H1 (cell line): ENCODE data around the gene CDH1. TPM values are rescaled to one million over a fixed set of nuclear protein-coding genes. Genes with fewer than 3 reads are reported as not detected.

Experiments
- CTCF ChIA-PET: fragments of 300-600 bp; sonication (Branson Sonifier 250); formaldehyde crosslinking; loops from one replicate; lab custom pipeline; 2021; ENCODE audit not compliant: partially characterized antibody; lab: Charles Lee
- POLR2A ChIA-PET: fragments of 300-600 bp; sonication (Branson Sonifier 250); formaldehyde crosslinking; loops from one replicate; lab custom pipeline; 2021; ENCODE audit warnings: inconsistent platforms; ENCODE audit not compliant: partially characterized antibody; lab: Charles Lee
- DNase-seq, 2 experiments: peaks; one replicate each; pipeline versions ENCODE4 v3.0.0 to v3.0.0-alpha.2; 2010 to 2022; ENCODE audit warnings: low spot score in 2 of 2, low read depth in 1 of 2, mixed read lengths in 1 of 2
- FAIRE-seq: peaks from 2 replicates; lab custom pipeline; 2011; peaks lifted over from hg19 to GRCh38; lab: Jason Lieb, UNC
- H2AFZ ChIP-seq: 2 replicates; pipeline ENCODE4 v1.8.1; 2012; ENCODE audit warnings: low read length, inconsistent platforms
- H2AK5ac ChIP-seq: 2 replicates; pipeline ENCODE4 v1.6.1; 2013; ENCODE audit warnings: low read depth, low read length
- H2BK120ac ChIP-seq: replicated peaks from 2 replicates; pipeline ENCODE3; 2013; ENCODE audit warnings: low read depth, low read length, inconsistent platforms
- H2BK12ac ChIP-seq: 2 replicates; pipeline ENCODE4 v1.6.1; 2013; ENCODE audit warnings: low read depth, low read length
- H2BK15ac ChIP-seq: 2 replicates; pipeline ENCODE4 v1.6.1; 2013; ENCODE audit warnings: low read length
- H2BK20ac ChIP-seq: 2 replicates; pipeline ENCODE4 v1.6.1; 2013; ENCODE audit warnings: low read length
- H2BK5ac ChIP-seq: 2 replicates; pipeline ENCODE4 v1.6.1; 2013; ENCODE audit warnings: low read depth, low read length
- H3K14ac ChIP-seq: 2 replicates; pipeline ENCODE4 v1.6.1; 2013; ENCODE audit warnings: inconsistent platforms; ENCODE audit not compliant: insufficient read length
- H3K18ac ChIP-seq: 2 replicates; pipeline ENCODE4 v1.6.1; 2013; ENCODE audit warnings: low read length; ENCODE audit errors: extremely low read depth
- H3K23ac ChIP-seq: 2 replicates; pipeline ENCODE4 v1.6.1; 2013; ENCODE audit warnings: inconsistent platforms; ENCODE audit not compliant: insufficient read length
- H3K23me2 ChIP-seq: 2 replicates; pipeline ENCODE4 v1.6.1; 2013; ENCODE audit warnings: low read depth, low read length
- H3K27ac ChIP-seq: 2 replicates; pipeline ENCODE4 v1.6.1; 2011; ENCODE audit warnings: low read depth, low read length, inconsistent platforms
- H3K27me3 ChIP-seq, 4 experiments: replicated peaks in 1 of 4; 1 replicate in 1 of 4; 2 replicates in 3 of 4; pipeline versions ENCODE4 v1.6.1 to v1.8.1; 2011 to 2013; ENCODE audit warnings: low read length in 3 of 4, mild to moderate bottlenecking in 3 of 4, inconsistent platforms in 2 of 4, mixed read lengths in 2 of 4, moderate library complexity in 1 of 4; ENCODE audit not compliant: control insufficient read depth in 3 of 4, insufficient read depth in 3 of 4; ENCODE audit errors: extremely low read depth in 1 of 4
- H3K36me3 ChIP-seq, 4 experiments: 2 replicates each; pipeline versions ENCODE4 v1.6.1 to v1.8.1; 2011 to 2013; ENCODE audit warnings: mild to moderate bottlenecking in 4 of 4, low read length in 3 of 4, moderate library complexity in 2 of 4, control low read depth in 1 of 4, inconsistent platforms in 1 of 4; ENCODE audit not compliant: insufficient read depth in 4 of 4, control insufficient read depth in 2 of 4
- H3K4ac ChIP-seq: replicated peaks from 2 replicates; pipeline ENCODE3; 2013; ENCODE audit warnings: low read length, low read depth, mixed read lengths, inconsistent platforms; ENCODE audit not compliant: insufficient read length
- H3K4me1 ChIP-seq, 4 experiments: replicated peaks in 1 of 4; 1 replicate in 1 of 4; 2 replicates in 3 of 4; pipeline versions ENCODE4 v1.6.1 to v1.8.1; 2011 to 2013; ENCODE audit warnings: low read length in 3 of 4, inconsistent platforms in 2 of 4, mixed read lengths in 1 of 4; ENCODE audit not compliant: insufficient read depth in 4 of 4, control insufficient read depth in 3 of 4
- H3K4me2 ChIP-seq, 2 experiments: 2 replicates each; pipeline versions ENCODE4 v1.6.1 to v1.8.1; 2011 to 2013; ENCODE audit warnings: low read depth in 2 of 2, low read length in 2 of 2, control low read depth in 1 of 2, inconsistent platforms in 1 of 2, mild to moderate bottlenecking in 1 of 2; ENCODE audit not compliant: insufficient read depth in 1 of 2
- H3K4me3 ChIP-seq, 4 experiments: fragments of 200-600, 300-600 bp in 1 of 4; sonication (generic), shearing (Covaris generic), sonication (Bioruptor Twin) in 1 of 4; 2 replicates each; pipeline versions ENCODE4 v1.5.1 to v1.8.1; 2011 to 2016; ENCODE audit warnings: low read length in 4 of 4, low read depth in 3 of 4, control low read depth in 2 of 4, inconsistent platforms in 2 of 4, mild to moderate bottlenecking in 2 of 4, mixed read lengths in 1 of 4, moderate library complexity in 1 of 4; ENCODE audit not compliant: insufficient read depth in 2 of 4; ENCODE audit errors: extremely low read depth in 1 of 4
- H3K56ac ChIP-seq: replicated peaks from 2 replicates; pipeline ENCODE3; 2013; ENCODE audit warnings: low read depth, mild to moderate bottlenecking, mixed read lengths, low read length, inconsistent platforms; ENCODE audit not compliant: insufficient read length
- H3K79me1 ChIP-seq: 2 replicates; pipeline ENCODE4 v1.6.1; 2013; ENCODE audit warnings: low read depth, low read length, control low read depth
- H3K79me2 ChIP-seq, 2 experiments: 2 replicates each; pipeline versions ENCODE4 v1.6.1 to v1.8.1; 2012 to 2013; ENCODE audit warnings: low read length in 2 of 2, mild to moderate bottlenecking in 2 of 2, inconsistent platforms in 1 of 2; ENCODE audit not compliant: insufficient read depth in 2 of 2, control insufficient read depth in 1 of 2
- H3K9ac ChIP-seq, 4 experiments: replicated peaks in 1 of 4; 1 replicate in 1 of 4; 2 replicates in 3 of 4; pipeline versions ENCODE4 v1.6.1 to v1.8.1; 2011 to 2013; ENCODE audit warnings: low read depth in 3 of 4, low read length in 3 of 4, control low read depth in 2 of 4, mild to moderate bottlenecking in 2 of 4, moderate library complexity in 2 of 4, inconsistent platforms in 1 of 4; ENCODE audit errors: extremely low read depth in 1 of 4
- H3K9me3 ChIP-seq, 2 experiments: 2 replicates each; pipeline versions ENCODE4 v1.6.1 to v1.8.1; 2012 to 2013; ENCODE audit warnings: mild to moderate bottlenecking in 2 of 2, moderate library complexity in 2 of 2, control low read depth in 1 of 2, inconsistent platforms in 1 of 2, low read depth in 1 of 2, low read length in 1 of 2, mixed read lengths in 1 of 2; ENCODE audit not compliant: insufficient read depth in 2 of 2
- H4K20me1 ChIP-seq, 2 experiments: replicated peaks in 1 of 2; 2 replicates each; pipeline versions ENCODE3 to v1.8.1; 2011 to 2013; ENCODE audit warnings: inconsistent platforms in 2 of 2, low read length in 2 of 2, mild to moderate bottlenecking in 1 of 2; ENCODE audit not compliant: insufficient read depth in 2 of 2, control insufficient read depth in 1 of 2
- H4K5ac ChIP-seq: 2 replicates; pipeline ENCODE4 v1.6.1; 2013; ENCODE audit warnings: low read length, low read depth, mixed read lengths, inconsistent platforms; ENCODE audit not compliant: insufficient read length
- H4K8ac ChIP-seq: 2 replicates; pipeline ENCODE4 v1.8.0; 2013; ENCODE audit warnings: mild to moderate bottlenecking, moderate library complexity, low read length, inconsistent platforms; ENCODE audit not compliant: insufficient read depth; ENCODE audit errors: extremely low read depth
- H4K91ac ChIP-seq: replicated peaks from 2 replicates; pipeline ENCODE3; 2013; ENCODE audit warnings: low read length, mixed read lengths, inconsistent platforms; ENCODE audit not compliant: insufficient read length
- BRCA1 ChIP-seq: IDR thresholded peaks from 2 replicates; pipeline ENCODE4 v1.6.1; 2012; ENCODE audit warnings: low read depth, low read length, improper control_type of control experiment
- CBX5 ChIP-seq: fragments of 300-800, 300-1000 bp; sonication (generic); IDR thresholded peaks from 2 replicates; pipeline ENCODE4 v1.7.1; 2016; ENCODE audit warnings: antibody characterized with exemption, low read length, low read depth
- CTBP2 ChIP-seq: IDR thresholded peaks from 2 replicates; pipeline ENCODE4 v1.7.0; 2011; ENCODE audit warnings: borderline replicate concordance, mild to moderate bottlenecking, moderate library complexity, mixed read lengths, low read length; ENCODE audit not compliant: insufficient read depth, insufficient read length
- JUND ChIP-seq: IDR thresholded peaks from 2 replicates; pipeline ENCODE4 v1.6.1; 2011; ENCODE audit warnings: mild to moderate bottlenecking, improper control_type of control experiment, low read length
- KDM1A ChIP-seq: fragments of 200-600, 300-600 bp; sonication (generic); IDR thresholded peaks from 2 replicates; pipeline ENCODE4 v1.7.1; 2016; ENCODE audit warnings: mild to moderate bottlenecking, low read length, borderline replicate concordance
- KDM4A ChIP-seq: IDR thresholded peaks from one replicate; pipeline ENCODE4 v1.7.1; 2012; ENCODE audit warnings: low read depth, mild to moderate bottlenecking, moderate library complexity, low read length, inconsistent platforms; ENCODE audit not compliant: severe bottlenecking
- MAFK ChIP-seq: IDR thresholded peaks from 2 replicates; pipeline ENCODE4 v1.6.1; 2012; ENCODE audit warnings: low read depth, mild to moderate bottlenecking, improper control_type of control experiment, low read length
- MAX ChIP-seq: IDR thresholded peaks from 2 replicates; pipeline ENCODE4 v1.6.1; 2012; ENCODE audit warnings: inconsistent platforms
- RAD21 ChIP-seq, 2 experiments: IDR thresholded peaks in 1 of 2; conservative IDR thresholded peaks in 1 of 2; 2 replicates each; pipeline ENCODE4 v1.6.1; 2011; ENCODE audit warnings: low read depth in 2 of 2, low read length in 2 of 2, improper control_type of control experiment in 1 of 2, inconsistent platforms in 1 of 2, mild to moderate bottlenecking in 1 of 2, moderate library complexity in 1 of 2
- SP4 ChIP-seq: IDR thresholded peaks from 2 replicates; pipeline ENCODE4 v1.6.1; 2012; ENCODE audit warnings: low read length, inconsistent platforms
- WGBS, 2 experiments: shearing (Covaris generic) in 1 of 2; methylation state at CpG; one replicate each; pipeline versions ENCODE4 v1.1.6 to v1.1.7; 2013 to 2015; ENCODE audit warnings: low lambda C conversion rate in 2 of 2, mixed read lengths in 2 of 2, inconsistent platforms in 1 of 2, low coverage in 1 of 2, missing lambda C conversion rate in 1 of 2; ENCODE audit not compliant: insufficient replicate concordance in 2 of 2, insufficient coverage in 1 of 2, insufficient read length in 1 of 2; ENCODE audit errors: extremely low coverage in 1 of 2, missing lambda C conversion rate in 1 of 2; 5-methylcytosine and 5-hydroxymethylcytosine counted together
- polyA plus RNA-seq, 7 experiments: library from polyadenylated mRNA; depleted of rRNA in 3 of 7; stranded (reverse) in 5 of 7; unstranded in 2 of 7; fragments of >200 nt in 5 of 7; fragments of 200-250 nt in 2 of 7; gene quantifications; 1 replicate in 5 of 7; 2 replicates in 1 of 7; 4 replicates in 1 of 7; pipeline versions ENCODE4 v1.2.1 to v1.2.3, GENCODE V29; 2011 to 2013; ENCODE audit warnings: missing spikeins in 2 of 7, mixed read lengths in 2 of 7
- total RNA-seq: library from RNA; stranded (reverse); fragmentation: NEBNext Ultra II Directional; extraction: Animal tissue kit (Norgen Biotek cat#: 25700); gene quantifications from 2 replicates; pipeline ENCODE4 v1.2.1, GENCODE V29; 2021
- TF ChIP-seq, protein P1 (sequence below): IDR thresholded peaks from 2 replicates; pipeline ENCODE4 v1.6.1; 2012; ENCODE audit warnings: inconsistent platforms

Gene CDH1
- total and polyA plus RNA-seq, 2 of the 8 experiments (the other 6 are each of a cell fraction or from before 2014, with no cell fraction given), result 133 to 265 TPM

- H3K36me3 ChIP-seq, result peaks cover 0 to 3% (median 1%) of the 10 kb centered on the region in 4 experiments; a peak in 2 of 8 replicates
- no peak overlapping the region for H3K9ac ChIP-seq
- no peaks in the 10 kb centered on the region for H3K9me3 ChIP-seq
- no peaks in the 10 kb centered on the region for H4K20me1 ChIP-seq
- no peak overlapping the region for H2BK20ac ChIP-seq
- no peak overlapping the region for H4K5ac ChIP-seq
- no peak overlapping the region for H2BK15ac ChIP-seq
- no peaks in the 10 kb centered on the region for H3K79me1 ChIP-seq
- no peak overlapping the region for H3K4ac ChIP-seq
- no peak overlapping the region for H3K23ac ChIP-seq
- POLR2A ChIA-PET, result no interaction called here
- CTCF ChIA-PET, result interaction anchor here (0.6 to 1.5 kb wide), 2 partner anchors 201 to 276 kb away, joined by 3 to 5 read pairs; no protein-coding TSS in a partner anchor
- no peak overlapping the region for H3K56ac ChIP-seq
- H3K27me3 ChIP-seq, result no peaks in the 10 kb centered on the region
- H3K4me3 ChIP-seq, result no peak overlapping the region
- FAIRE-seq (no peak), DNase-seq (no peak)
- no peak overlapping the region for H3K4me2 ChIP-seq
- H4K91ac ChIP-seq, result no peak overlapping the region
- no peak overlapping the region for H3K18ac ChIP-seq
- no peak overlapping the region for H3K27ac ChIP-seq
- no peak overlapping the region for H2BK120ac ChIP-seq
- H3K79me2 ChIP-seq, result no peaks in the 10 kb centered on the region
- H3K4me1 ChIP-seq, result peaks cover 0 to 6% (median 3%) of the 10 kb centered on the region in 4 experiments; a peak in 3 of 7 replicates
- no peak overlapping the region for H3K14ac ChIP-seq
- no peak overlapping the region for H4K8ac ChIP-seq
- no peak overlapping the region for H2BK5ac ChIP-seq
- no peak overlapping the region for H2AK5ac ChIP-seq
- H3K23me2 ChIP-seq, result no peaks in the 10 kb centered on the region; the same call in 1 of the 2 replicates
- 93% methylated on average over 7 of the region's 7 CpGs; no CpG with 5 or more reads in 1 of the 2 experiments for WGBS, 2 experiments
- H2BK12ac ChIP-seq, result no peak overlapping the region
- H2AFZ ChIP-seq, result no peak overlapping the region
- no peak for TF ChIP-seq KDM4A
- no peak for TF ChIP-seq BRCA1
- TF ChIP-seq CTBP2, result no peak
- no peak for TF ChIP-seq JUND
- no peak for TF ChIP-seq CBX5
- no peak for TF ChIP-seq KDM1A
- TF ChIP-seq MAFK, result no peak
- TF ChIP-seq MAX, result no peak
- TF ChIP-seq RAD21 (IDR thresholded peaks at IDR 0.05 in 1 of 2, conservative IDR thresholded peaks at IDR 0.05 in 1 of 2; ENCODE audit: low read depth in 2 of 2, low read length in 2 of 2), result no peak
- no peak for TF ChIP-seq SP4
- TF ChIP-seq, protein P1, sequence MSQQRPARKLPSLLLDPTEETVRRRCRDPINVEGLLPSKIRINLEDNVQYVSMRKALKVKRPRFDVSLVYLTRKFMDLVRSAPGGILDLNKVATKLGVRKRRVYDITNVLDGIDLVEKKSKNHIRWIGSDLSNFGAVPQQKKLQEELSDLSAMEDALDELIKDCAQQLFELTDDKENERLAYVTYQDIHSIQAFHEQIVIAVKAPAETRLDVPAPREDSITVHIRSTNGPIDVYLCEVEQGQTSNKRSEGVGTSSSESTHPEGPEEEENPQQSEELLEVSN, result no peak
These were observed 136.8 kb downstream of the CDH1 start for GRCh38 chr16:68873635-68874471.
